Muscle of leg (tissue), 11 donors: Measurements from ENCODE around the gene SLC22A13. TPM values are rescaled to one million over a fixed set of nuclear protein-coding genes. Genes with fewer than 3 reads are reported as not detected.
A peak's percentile ranks its signal among the peaks of the same experiment; 100 is the strongest.
"Not testable (repeated sequence)": the region's sequence is repeated elsewhere in the genome, so short reads cannot be mapped to it uniquely, and the experiment has no call there.

Experiments used
- DNase-seq: peaks from one replicate; pipeline ENCODE4 v3.0.0; 2013
- H3K27ac ChIP-seq: one replicate; pipeline ENCODE4 v1.5.1; 2013; ENCODE audit warnings: mild to moderate bottlenecking, low read length, control low read depth
- H3K27me3 ChIP-seq: one replicate; pipeline ENCODE4 v1.6.1; 2013; ENCODE audit warnings: low read length; ENCODE audit not compliant: control insufficient read depth, insufficient read depth
- H3K36me3 ChIP-seq: one replicate; pipeline ENCODE4 v1.6.1; 2013; ENCODE audit warnings: low read length; ENCODE audit not compliant: control insufficient read depth, insufficient read depth
- H3K4me1 ChIP-seq: one replicate; pipeline ENCODE4 v1.6.1; 2013; ENCODE audit warnings: low read length; ENCODE audit not compliant: control insufficient read depth, insufficient read depth
- H3K4me3 ChIP-seq: one replicate; pipeline ENCODE4 v1.5.1; 2013; ENCODE audit warnings: low read length, control low read depth
- H3K9me3 ChIP-seq: replicated peaks from 2 replicates; pipeline ENCODE4 v1.6.1; 2013; ENCODE audit warnings: low read depth, low read length; ENCODE audit not compliant: control insufficient read depth
- WGBS: methylation state at CpG from one replicate; pipeline ENCODE4 v1.1.5; 2013; ENCODE audit warnings: missing lambda C conversion rate; ENCODE audit not compliant: insufficient coverage; 5-methylcytosine and 5-hydroxymethylcytosine counted together
- polyA plus RNA-seq, 8 donors: library from polyadenylated mRNA; unstranded; fragments of 120-200 nt; gene quantifications; one replicate each; pipeline versions ENCODE4 v1.2.1 to v1.2.3, GENCODE V29; 2013; ENCODE audit warnings: inconsistent platforms in 1 of 8, low replicate concordance in 1 of 8; ENCODE audit not compliant: insufficient read length in 8 of 8, insufficient read depth in 1 of 8
- total RNA-seq: library from RNA; stranded (reverse); fragments of 120-200 nt; gene quantifications from one replicate; pipeline ENCODE4 v1.2.4, GENCODE V29; 2013

The SLC22A13 gene
- total and polyA plus RNA-seq, 9 donors, result 0.08 to 0.22 (median 0.15) TPM; not detected in 2

- H3K9me3 ChIP-seq, result peaks cover 5% of the 10 kb centered on the region
- no peak for DNase-seq
- H3K27ac ChIP-seq, result no peak overlapping the region
- no peaks in the 10 kb centered on the region for H3K4me1 ChIP-seq
- no peaks in the 10 kb centered on the region for H3K27me3 ChIP-seq
- peaks cover 15% of the 10 kb centered on the region for H3K36me3 ChIP-seq
- H3K4me3 ChIP-seq, result no peak overlapping the region
Observed at GRCh38 chr3:38235466-38235865, 30.1 kb upstream of the SLC22A13 start.

GRCh38 chr3:38238416-38239008 is 27.1 kb upstream of the SLC22A13 start:
- Histone ChIP-seq H3K9me3 (peaks cover 5% of the 10 kb centered on the region), H3K36me3 (peaks cover 13% of the 10 kb centered on the region), H3K4me1 (no peaks in the 10 kb centered on the region), H3K27me3 (no peaks in the 10 kb centered on the region), H3K27ac (no peak overlapping the region), H3K4me3 (no peak overlapping the region)
- WGBS, result no CpG with 5 or more reads among the region's 2 CpGs
- DNase-seq, result no peak

- not testable (repeated sequence) for H3K4me3 ChIP-seq, H3K9me3 ChIP-seq, H3K27me3 ChIP-seq, DNase-seq, H3K27ac ChIP-seq, H3K4me1 ChIP-seq
- WGBS, result 75% methylated on average over 2 of the region's 4 CpGs
- peaks cover 13% of the 10 kb centered on the region for H3K36me3 ChIP-seq
Observed at GRCh38 chr3:38242812-38243211, 22.8 kb upstream of the SLC22A13 start.

GRCh38 chr3:38245930-38246329 is 19.7 kb upstream of the SLC22A13 start:
- Histone ChIP-seq H3K4me1 (no peaks in the 10 kb centered on the region), H3K27ac (no peak overlapping the region), H3K4me3 (no peak overlapping the region), H3K27me3 (no peaks in the 10 kb centered on the region), H3K9me3 (no peaks in the 10 kb centered on the region), H3K36me3 (peaks cover 14% of the 10 kb centered on the region)
- DNase-seq, result no peak
- no CpG with 5 or more reads among the region's 4 CpGs for WGBS

GRCh38 chr3:38247366-38248035 is 18.1 kb upstream of the SLC22A13 start:
- Histone ChIP-seq H3K36me3 (peaks cover 26% of the 10 kb centered on the region), H3K9me3 (no peaks in the 10 kb centered on the region), H3K27ac (no peak overlapping the region), H3K27me3 (no peaks in the 10 kb centered on the region), H3K4me1 (no peaks in the 10 kb centered on the region), H3K4me3 (no peak overlapping the region)
- peak; percentile 87 for DNase-seq

- Histone ChIP-seq H3K27me3 (no peaks in the 10 kb centered on the region), H3K4me3 (no peak overlapping the region), H3K4me1 (no peaks in the 10 kb centered on the region), H3K9me3 (no peaks in the 10 kb centered on the region), H3K27ac (no peak overlapping the region), H3K36me3 (peaks cover 50% of the 10 kb centered on the region)
- no CpG with 5 or more reads among the region's 2 CpGs for WGBS
- DNase-seq, result no peak
Observed at GRCh38 chr3:38250198-38250597, 15.4 kb upstream of the SLC22A13 start.

GRCh38 chr3:38251197-38251596 is 14.4 kb upstream of the SLC22A13 start:
- Histone ChIP-seq H3K9me3 (no peaks in the 10 kb centered on the region), H3K27ac (no peak overlapping the region), H3K4me3 (no peak overlapping the region), H3K27me3 (no peaks in the 10 kb centered on the region), H3K36me3 (peaks cover 51% of the 10 kb centered on the region), H3K4me1 (no peaks in the 10 kb centered on the region)
- 86% methylated on average over 1 of the region's 4 CpGs for WGBS
- no peak for DNase-seq

- Histone ChIP-seq H3K36me3 (peaks cover 46% of the 10 kb centered on the region), H3K27ac (no peak overlapping the region), H3K27me3 (no peaks in the 10 kb centered on the region), H3K4me3 (no peak overlapping the region), H3K9me3 (no peaks in the 10 kb centered on the region), H3K4me1 (no peaks in the 10 kb centered on the region)
- WGBS, result no CpG with 5 or more reads among the region's 4 CpGs
- DNase-seq, result no peak
Observed at GRCh38 chr3:38253704-38254103, 11.9 kb upstream of the SLC22A13 start.

GRCh38 chr3:38254872-38255271 is 10.7 kb upstream of the SLC22A13 start:
- Histone ChIP-seq H3K27ac (no peak overlapping the region), H3K36me3 (peaks cover 46% of the 10 kb centered on the region), H3K4me3 (no peak overlapping the region), H3K4me1 (no peaks in the 10 kb centered on the region), H3K27me3 (no peaks in the 10 kb centered on the region), H3K9me3 (no peaks in the 10 kb centered on the region)
- DNase-seq, result no peak
- WGBS, result 100% methylated on average over 1 of the region's 2 CpGs

GRCh38 chr3:38255627-38256026 is 10.0 kb upstream of the SLC22A13 start:
- H3K4me3 ChIP-seq, result no peak overlapping the region
- no peaks in the 10 kb centered on the region for H3K4me1 ChIP-seq
- no peak overlapping the region for H3K27ac ChIP-seq
- DNase-seq, result peak; percentile 16
- H3K9me3 ChIP-seq, result no peaks in the 10 kb centered on the region
- no peaks in the 10 kb centered on the region for H3K27me3 ChIP-seq
- no CpG with 5 or more reads among the region's 1 CpG for WGBS
- peaks cover 42% of the 10 kb centered on the region for H3K36me3 ChIP-seq

- DNase-seq, result no peak
- no peak overlapping the region for H3K27ac ChIP-seq
- no peaks in the 10 kb centered on the region for H3K27me3 ChIP-seq
- WGBS, result no CpG with 5 or more reads among the region's 1 CpG
- H3K9me3 ChIP-seq, result peaks cover 3% of the 10 kb centered on the region
- H3K36me3 ChIP-seq, result peaks cover 34% of the 10 kb centered on the region
- no peak overlapping the region for H3K4me3 ChIP-seq
- no peaks in the 10 kb centered on the region for H3K4me1 ChIP-seq
Observed at GRCh38 chr3:38257583-38257982, 8.0 kb upstream of the SLC22A13 start.
